HG03025 (cell line): ENCODE data around the gene TMEM50B.
"Not testable (repeated sequence)": the region's sequence is repeated elsewhere in the genome, so short reads cannot be mapped to it uniquely, and the experiment has no call there.

Experiments
- ATAC-seq: cut with Tn5 transposase; IDR thresholded peaks from one replicate; pipeline ENCODE4 v1.9.1; 2021; ENCODE audit warnings: mild to moderate bottlenecking, moderate library complexity; ENCODE audit not compliant: unreplicated experiment, low FRiP score

Gene TMEM50B

DNA sequence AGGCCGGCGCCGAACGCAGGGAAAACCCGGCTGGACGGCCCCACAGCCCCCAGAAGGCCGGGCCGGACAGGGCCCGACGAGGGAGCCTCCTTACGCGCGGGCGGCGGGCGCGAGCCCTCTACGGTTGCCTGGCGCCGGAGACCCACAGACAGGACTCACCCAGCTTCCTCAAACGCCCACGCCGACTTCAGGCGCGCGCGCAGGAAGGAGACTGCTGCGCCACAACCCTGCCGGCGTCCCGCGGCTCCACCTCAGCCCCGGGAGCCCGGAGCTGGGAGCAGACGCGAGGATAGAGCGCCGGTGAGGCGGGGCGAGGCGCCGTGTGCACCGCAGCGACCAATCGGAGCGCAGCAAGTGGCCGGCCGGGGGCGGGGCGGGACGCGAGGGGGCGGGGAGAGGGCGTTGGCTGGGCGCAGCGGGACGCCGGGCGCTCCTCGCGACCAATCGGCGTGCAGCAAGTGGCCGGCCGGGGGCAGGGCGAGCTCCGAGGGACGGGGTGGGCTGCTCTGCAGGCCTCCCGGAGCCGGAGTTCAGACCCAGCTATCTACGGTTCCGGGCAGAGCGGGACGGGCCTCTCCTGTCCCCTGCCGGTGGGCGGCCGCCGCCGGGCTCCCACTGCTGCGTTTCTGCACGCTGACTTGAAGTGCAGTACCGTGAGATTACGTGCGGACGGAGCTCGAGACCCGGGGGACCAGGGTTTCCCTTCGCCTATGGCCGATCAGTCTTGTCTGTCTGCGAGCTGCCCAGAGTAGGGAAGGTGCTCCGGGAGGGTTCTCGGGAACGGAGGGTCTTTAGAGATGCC, at the start of gene TMEM50B:
TSS of gene TMEM50B (minus strand) at position 296 of the 802 bp plus-strand sequence. CDS start 11,089 bp downstream, outside the sequence.
- ATAC-seq = peak; percentile 78

- ATAC-seq = no peak
Observed at GRCh38 chr21:33522953-33523349, 43.2 kb upstream of the TMEM50B start.

DNA sequence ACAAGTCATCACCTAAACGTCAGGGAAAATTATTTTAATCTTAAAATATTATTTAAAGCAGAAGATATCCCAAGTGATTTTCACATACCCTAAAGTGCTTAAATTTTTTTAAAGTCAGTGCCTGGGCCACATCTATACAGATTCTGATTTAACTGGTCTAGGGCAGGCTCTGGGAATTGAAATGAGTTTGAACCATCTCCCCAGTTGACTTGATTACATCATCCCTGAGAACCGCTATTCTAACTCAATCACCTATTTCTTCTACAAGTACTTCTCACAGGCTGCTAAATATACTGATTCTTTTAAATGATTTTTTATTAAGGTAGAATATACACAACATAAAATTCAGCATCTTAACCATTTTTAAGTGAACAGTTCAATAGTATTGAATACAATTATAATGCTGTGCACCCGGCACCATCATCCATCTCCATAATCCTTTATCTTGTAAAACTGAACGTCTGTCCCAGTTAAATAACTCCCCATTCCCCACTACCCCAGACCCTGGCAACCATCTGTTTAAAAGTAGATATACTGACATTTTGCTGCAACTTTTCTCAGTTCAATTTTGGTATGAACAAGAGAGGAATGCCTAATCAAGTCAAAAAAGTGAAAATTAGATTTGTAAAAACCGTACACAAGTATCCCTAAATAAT, 42.7 kb upstream of the TMEM50B start:
- no peak for ATAC-seq

- no peak for ATAC-seq
Observed at GRCh38 chr21:33518899-33519298, 39.1 kb upstream of the TMEM50B start.

GRCh38 chr21:33514229-33514628, 34.5 kb upstream of the TMEM50B start:
- ATAC-seq = no peak

GRCh38 chr21:33512481-33512880, 32.7 kb upstream of the TMEM50B start:
- ATAC-seq = no peak

- ATAC-seq = no peak
Observed at GRCh38 chr21:33511639-33512038, 31.9 kb upstream of the TMEM50B start.

- ATAC-seq = no peak
Observed at GRCh38 chr21:33510826-33511225, 31.1 kb upstream of the TMEM50B start.

GRCh38 chr21:33507003-33507402, 27.2 kb upstream of the TMEM50B start:
- ATAC-seq = not testable (repeated sequence)

- ATAC-seq = no peak
Observed at GRCh38 chr21:33505833-33506232, 26.1 kb upstream of the TMEM50B start.

GRCh38 chr21:33496345-33496744, 16.6 kb upstream of the TMEM50B start:
- ATAC-seq = no peak

GRCh38 chr21:33495743-33496142, 16.0 kb upstream of the TMEM50B start:
- no peak for ATAC-seq

DNA sequence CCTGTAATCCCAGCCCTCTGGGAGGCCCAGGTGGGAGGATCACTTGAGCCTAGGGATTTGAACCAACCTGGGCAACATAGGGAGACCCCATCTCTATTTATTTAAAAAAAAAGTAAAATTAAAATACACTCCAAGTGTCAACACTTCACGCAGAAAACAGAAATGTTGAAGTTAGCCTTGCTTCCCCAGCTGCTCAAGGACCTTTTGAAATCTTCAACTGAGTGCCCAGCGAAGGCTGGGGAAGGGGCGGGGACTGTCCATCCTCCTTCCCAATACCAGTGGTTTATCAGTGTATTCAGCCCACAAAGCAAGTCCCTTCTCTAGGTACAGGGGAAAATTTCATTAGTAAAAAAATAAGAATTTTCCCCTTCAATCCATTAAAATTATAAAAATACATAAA, 14.0 kb upstream of the TMEM50B start:
- ATAC-seq = no peak

GRCh38 chr21:33492571-33492970, 12.8 kb upstream of the TMEM50B start:
- ATAC-seq = no peak

DNA sequence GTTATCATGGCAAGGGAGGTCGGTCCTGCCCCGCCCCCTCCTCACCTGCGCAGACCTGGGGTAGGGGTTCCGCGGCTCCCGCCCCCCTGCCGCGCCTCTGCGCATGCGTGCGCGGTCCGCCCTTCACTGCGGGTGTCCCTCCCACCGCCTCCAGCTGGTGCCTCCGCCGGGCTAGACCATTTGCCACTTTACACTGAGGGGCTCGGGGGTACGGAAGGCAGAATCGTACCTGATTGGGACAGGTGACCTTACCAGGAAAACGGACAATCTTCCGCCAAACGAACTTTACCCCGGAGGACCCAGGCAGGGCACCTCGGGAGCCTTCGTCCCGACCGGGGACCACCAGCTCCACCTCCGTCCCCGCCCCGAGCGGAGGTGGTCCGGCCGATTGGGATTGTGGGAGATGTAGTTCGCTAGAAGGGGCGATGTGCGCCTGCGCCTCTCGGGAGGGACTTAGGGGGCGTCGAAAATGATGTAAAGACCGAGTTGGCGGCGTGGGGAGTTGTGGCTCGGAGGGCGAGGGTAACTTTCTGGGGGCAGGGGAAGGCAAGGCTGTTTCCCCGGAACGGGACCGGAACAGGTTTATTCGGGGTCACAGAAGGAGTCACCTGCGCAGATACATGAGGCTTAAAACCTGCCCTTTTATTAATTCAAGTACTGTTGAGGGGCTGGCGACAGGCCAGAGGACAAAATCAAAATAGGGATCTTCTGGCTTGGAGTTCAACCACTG, 11.8 kb upstream of the TMEM50B start, which contains the start of gene DNAJC28:
TSS of gene DNAJC28 (minus strand) at position 344 of the 730 bp plus-strand sequence. CDS start 2,323 bp downstream, outside the sequence.
- ATAC-seq = peak; percentile 86

DNA sequence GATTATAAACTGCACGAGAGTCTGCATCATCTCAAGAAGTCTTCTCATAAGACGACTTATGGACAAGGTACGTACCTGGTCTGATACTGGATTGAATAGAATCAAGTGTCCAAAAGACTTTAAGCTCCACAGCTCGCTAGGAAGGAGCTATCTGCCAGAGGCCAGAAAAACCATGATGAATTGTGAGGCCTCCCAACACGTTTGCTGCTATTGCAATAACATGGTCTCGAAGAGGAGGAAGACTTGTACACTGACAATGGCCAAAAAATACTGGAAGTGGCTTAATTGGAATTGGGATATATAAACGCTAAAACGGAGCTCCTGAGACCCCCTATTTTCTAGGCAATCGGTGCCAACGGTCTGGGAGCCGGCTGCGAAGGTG, 11.2 kb upstream of the TMEM50B start:
- ATAC-seq = no peak

DNA sequence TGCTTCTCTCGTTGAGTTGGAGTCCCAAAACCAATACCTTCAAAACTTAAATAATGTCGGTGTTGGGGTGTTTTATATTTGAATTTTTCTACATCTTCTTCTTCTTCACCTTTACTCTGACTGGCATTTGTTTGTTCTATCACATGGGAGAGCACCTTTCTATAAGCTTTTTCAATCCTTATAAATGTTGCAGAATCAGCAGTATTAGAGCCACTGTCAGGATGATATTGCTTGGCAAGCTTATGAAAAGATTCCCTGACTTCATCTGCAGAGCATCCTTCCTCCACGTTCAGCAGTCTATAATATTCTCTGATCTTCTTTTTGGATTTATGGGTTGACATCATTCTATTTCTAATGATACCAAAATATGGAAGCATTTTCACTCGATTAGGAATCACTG, 9.2 kb upstream of the TMEM50B start:
- no peak for ATAC-seq

- no peak for ATAC-seq
Observed at GRCh38 chr21:33487996-33488395, 8.2 kb upstream of the TMEM50B start.

- ATAC-seq = no peak
Observed at GRCh38 chr21:33481314-33481943, 1.7 kb upstream of the TMEM50B start.

GRCh38 chr21:33480481-33481103, 818 bp upstream of the TMEM50B start:
- no peak for ATAC-seq
